ENCODE measurements around the gene STBD1.
"Not testable (repeated sequence)": the region's sequence is repeated elsewhere in the genome, so short reads cannot be mapped to it uniquely, and the experiment has no call there.

The STBD1 gene

DNA sequence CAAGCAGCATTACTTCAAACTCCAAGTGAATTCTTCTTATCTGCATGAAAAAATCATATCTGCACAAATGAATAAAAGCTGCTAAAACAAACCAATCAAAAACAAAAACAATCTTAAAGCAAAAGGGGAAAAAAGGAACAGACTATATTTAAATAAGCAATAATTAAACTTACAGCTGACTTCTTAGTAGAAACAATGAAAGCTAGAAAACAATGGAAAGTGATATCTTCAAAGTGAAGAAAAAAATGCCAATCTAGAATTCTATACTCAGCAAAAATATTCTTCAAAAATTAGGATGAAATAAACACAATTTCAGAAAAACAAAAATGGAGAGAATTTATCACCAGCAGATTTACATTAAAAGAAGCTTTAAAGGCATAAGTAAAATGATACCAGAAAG is 20.0 kb downstream of the STBD1 start:
- no peak for DNase-seq

DNA sequence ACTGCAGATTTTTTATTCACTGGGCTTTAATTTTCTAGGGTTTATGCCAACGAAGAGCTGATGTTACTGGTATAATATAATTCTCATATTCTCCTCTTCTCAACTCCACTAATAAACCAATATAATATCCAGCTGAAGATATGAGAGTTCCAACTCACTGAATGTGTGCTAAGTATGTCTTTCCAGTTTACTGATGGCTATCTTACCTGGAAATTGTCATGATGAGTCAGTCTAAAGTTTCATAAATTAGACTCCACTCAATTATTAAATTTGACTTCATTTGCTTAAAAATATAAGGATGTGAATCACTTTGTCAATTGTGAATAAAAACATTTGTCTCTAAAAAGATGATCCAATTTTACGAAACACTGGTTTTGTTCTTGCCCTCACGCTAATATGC is 28.4 kb downstream of the STBD1 start:
- DNase-seq = no peak

DNA sequence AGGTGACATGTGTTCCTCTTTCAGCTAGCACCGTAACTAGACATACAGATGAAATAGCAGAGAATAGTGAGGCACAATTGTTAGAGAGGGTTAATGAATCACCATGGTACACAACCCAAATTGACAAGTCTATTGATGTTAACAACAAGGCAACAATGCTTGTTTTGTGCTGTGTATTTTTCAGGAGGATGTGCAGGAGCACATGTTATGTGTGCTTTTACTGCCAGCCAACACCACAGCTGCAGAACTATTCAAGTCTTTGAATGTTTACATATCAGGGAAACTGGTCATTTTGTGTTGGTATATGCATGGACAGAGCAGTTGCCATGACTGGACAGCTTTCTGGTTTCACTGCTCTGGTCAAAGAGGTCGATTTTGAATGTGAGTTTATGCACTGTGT is 32.8 kb downstream of the STBD1 start:
- DNase-seq = no peak

DNA sequence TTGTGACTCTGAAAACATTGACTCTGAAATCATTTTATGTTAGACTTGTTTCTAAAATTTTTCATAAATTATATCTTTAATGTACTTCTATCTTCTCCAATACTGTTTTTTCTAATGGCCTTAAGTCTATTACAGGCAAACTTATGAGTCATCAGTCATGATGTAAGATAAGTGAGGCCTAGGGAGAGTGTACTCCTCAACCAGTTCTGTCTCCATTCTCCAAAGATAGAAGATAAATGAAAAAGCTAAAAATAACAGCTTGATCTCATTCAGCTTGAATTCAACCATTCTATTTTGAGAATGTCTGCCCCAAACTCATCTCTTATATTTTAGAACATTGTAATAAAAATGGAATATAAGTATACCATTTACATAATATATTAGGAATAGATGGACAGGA is 34.5 kb downstream of the STBD1 start:
- DNase-seq = no peak

DNA sequence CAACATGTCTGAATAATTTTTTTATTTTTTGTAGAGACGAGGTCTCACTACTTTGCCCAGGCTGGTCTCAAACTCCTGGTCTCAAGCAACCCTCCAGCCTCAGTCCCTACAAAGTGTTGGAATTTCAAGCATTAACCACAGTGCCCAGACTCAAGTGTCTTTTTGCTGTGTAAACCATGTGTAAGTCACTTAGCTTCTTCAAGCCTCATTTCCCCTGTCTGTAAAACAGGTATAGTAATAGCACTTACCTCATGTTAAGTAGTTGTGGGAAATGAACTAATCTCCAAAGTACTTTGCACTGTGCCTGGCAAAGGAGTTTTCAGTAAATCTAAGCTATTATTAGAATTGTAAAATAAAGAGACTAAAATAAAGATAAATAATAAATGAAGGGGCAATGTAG is 35.7 kb downstream of the STBD1 start:
- DNase-seq = no peak

DNA sequence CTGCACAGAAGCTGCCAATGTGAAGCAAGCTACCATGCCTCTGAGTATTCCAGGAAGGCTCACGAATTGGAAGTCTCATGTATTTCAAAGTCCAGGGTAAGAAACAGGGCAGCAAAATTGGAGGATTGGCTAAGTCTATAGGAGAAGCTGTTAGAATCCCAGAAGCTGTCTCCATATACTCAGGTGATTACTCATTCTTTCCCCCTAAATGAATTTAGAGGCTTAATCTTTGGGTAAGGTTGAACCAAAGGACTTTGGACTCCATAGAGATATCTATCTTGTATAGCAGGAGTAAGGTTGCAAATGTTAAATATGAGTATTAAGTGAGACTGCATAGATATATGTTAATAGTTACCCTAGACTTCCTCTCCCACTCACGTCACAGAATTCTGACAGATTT is 36.3 kb downstream of the STBD1 start:
- no peak for DNase-seq

DNA sequence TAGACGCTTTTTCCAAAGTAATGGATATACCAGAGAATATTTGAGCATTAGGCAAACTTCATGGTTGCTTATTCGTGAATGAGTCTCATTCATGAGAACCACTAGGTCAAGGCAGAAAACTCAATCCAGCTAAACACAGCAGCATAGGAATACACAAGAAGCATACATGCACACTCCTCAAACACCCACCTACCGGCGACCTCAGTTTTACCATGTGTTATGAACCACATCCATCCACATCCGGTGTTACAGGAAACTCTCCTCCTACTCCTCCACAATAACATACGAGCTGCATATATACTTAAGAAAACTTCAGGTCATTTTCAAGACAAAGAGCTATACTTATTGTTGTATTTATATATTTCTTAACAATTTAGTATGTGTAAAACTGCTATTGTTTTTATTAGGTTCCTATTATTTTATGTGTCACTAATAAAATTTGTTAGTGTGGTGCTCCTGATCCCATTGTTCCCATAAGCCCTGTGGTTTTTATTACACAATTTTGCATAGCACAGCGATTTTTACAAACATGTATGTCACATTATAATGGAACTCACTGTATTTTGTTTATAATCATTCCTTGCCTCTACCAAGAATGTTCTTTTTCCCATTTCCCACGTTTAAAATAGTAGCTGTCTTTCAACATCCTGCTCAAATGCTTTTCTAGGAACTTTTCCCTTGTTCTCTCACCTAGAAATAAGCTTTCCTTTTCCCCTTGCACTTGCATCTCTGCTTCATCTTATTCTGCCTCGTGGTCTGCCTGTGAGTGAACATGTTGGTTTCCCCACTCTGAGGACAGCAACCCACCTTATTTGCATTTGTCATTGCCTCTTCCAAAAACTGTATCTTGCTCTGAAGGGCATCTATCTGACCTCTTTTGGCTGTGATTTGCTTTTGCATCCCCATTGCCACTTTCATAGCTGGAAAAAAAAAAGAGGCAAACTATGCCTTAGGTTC is 48.3 kb downstream of the STBD1 start:
- no peak for DNase-seq

DNA sequence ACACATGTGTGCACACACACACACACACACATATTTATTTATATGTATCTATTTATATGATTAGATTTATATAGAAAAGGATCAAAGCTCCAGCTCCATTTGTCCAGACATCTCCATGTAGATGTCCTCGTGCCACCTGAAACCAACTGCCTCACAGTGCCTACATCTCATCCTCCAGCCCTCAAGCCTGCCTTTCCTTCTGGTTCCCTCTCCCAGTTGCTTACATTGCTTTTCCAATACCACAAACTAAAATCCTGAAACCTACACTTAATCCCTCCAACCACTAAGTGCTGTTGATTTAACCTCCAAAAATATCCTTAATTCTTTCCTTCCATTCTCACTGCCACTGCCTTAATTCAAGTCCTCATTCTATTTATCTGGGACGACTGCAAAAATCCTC is 51.4 kb downstream of the STBD1 start:
- no peak for DNase-seq

DNA sequence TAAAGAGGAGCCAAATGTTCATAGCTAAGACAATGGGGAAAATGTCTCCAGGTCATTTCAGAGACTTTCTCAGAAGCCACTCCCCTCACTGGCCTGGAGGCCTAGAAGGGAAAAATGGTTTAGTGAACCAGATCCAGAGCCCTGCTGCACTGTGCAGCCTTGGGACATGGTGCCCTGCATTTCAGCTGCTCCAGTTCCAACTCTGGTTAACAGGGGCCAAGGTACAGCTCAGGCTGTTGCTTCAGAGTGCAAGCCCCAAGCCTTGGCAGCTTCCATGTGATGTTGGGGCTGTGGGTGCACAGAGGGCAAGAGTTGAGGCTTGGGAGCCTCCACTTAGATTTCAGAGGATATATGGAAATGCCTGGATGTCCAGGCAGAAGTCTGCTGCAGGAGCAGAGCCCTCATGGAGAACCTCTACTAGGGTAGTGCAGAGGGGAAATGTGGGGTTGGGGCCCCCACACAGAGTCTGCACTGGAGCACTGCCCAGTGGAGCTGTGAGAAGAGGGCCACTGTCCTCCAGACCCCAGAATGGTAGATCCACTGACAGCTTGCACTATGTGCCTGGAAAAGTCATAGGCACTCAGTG is 53.4 kb downstream of the STBD1 start:
- not testable (repeated sequence) for DNase-seq

Data from right forelimb (tissue), 1 donor.